Type B pancreatic cell (in vitro differentiated cells): ENCODE results near the gene COG1. TPM values are rescaled to one million over a fixed set of nuclear protein-coding genes. Genes with fewer than 3 reads are reported as not detected.

ENCODE experiments used
- DNase-seq: peaks from one replicate; pipeline ENCODE4 v3.0.0; 2021; ENCODE audit warnings: mixed read lengths; ENCODE audit not compliant: unreplicated experiment; ENCODE audit errors: extremely low spot score
- H3K27ac Mint-ChIP-seq: 2 replicates; pipeline ENCODE4 v1.8.0; 2021; ENCODE audit warnings: mild to moderate bottlenecking, mixed read lengths
- H3K27me3 Mint-ChIP-seq: 2 replicates; pipeline ENCODE4 v1.8.0; 2021; ENCODE audit warnings: mixed read lengths
- H3K36me3 Mint-ChIP-seq: 2 replicates; pipeline ENCODE4 v1.8.0; 2021; ENCODE audit warnings: mixed read lengths
- H3K4me1 Mint-ChIP-seq: one replicate; pipeline ENCODE4 v1.8.0; 2021; ENCODE audit warnings: mixed read lengths; ENCODE audit not compliant: unreplicated experiment
- H3K4me3 Mint-ChIP-seq: 2 replicates; pipeline ENCODE4 v1.8.0; 2021; ENCODE audit warnings: mild to moderate bottlenecking, mixed read lengths
- H3K9me3 Mint-ChIP-seq: 2 replicates; pipeline ENCODE4 v1.8.0; 2021; ENCODE audit warnings: mixed read lengths
- total RNA-seq: library from RNA; stranded (reverse); gene quantifications from 2 replicates; pipeline ENCODE4 v1.2.1, GENCODE V29; 2021; ENCODE audit warnings: low replicate concordance
- TF ChIP-seq, protein P1 (sequence below): fragments of 200-600 bp; sonication (generic); conservative IDR thresholded peaks from 2 replicates; pipeline ENCODE4 v1.5.0; 2021; ENCODE audit warnings: antibody characterized with exemption, mild to moderate bottlenecking

COG1 gene
- total RNA-seq, 1 donor from 2014 or later: 36.5 TPM

DNA sequence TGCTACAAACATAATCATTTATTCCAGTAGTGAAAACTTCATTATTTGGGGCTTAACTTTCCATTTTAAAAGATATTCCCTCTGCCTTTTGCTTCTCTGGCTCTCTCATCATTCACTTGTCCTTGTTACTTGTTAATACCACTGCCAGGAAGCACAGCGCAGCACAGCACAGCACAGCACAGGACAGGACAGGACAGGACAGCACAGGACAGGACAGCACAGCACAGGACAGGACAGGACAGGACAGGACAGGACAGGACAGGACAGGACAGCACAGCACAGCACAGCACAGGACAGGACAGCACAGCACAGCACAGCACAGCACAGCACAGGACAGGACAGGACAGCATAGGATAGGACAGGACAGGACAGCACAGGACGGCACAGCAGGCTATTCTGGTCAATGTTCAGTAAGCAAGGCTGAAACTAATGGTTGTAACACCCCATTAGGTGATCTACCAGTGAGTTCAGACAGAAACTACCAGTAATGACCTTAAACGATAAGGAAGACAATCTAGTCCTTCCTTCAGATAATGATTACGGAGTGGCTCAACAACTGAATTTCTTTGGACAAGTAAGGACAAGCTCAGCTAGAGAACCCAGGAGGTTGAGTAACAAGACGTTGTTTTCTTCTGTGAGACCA, 31.9 kb downstream of the COG1 start:
- no peak for DNase-seq
- H3K4me3 Mint-ChIP-seq: no peak overlapping the region
- no peaks in the 10 kb centered on the region for H3K27me3 Mint-ChIP-seq
- peaks cover 25% of the 10 kb centered on the region for H3K4me1 Mint-ChIP-seq
- no peak overlapping the region for H3K27ac Mint-ChIP-seq
- TF ChIP-seq, protein P1, sequence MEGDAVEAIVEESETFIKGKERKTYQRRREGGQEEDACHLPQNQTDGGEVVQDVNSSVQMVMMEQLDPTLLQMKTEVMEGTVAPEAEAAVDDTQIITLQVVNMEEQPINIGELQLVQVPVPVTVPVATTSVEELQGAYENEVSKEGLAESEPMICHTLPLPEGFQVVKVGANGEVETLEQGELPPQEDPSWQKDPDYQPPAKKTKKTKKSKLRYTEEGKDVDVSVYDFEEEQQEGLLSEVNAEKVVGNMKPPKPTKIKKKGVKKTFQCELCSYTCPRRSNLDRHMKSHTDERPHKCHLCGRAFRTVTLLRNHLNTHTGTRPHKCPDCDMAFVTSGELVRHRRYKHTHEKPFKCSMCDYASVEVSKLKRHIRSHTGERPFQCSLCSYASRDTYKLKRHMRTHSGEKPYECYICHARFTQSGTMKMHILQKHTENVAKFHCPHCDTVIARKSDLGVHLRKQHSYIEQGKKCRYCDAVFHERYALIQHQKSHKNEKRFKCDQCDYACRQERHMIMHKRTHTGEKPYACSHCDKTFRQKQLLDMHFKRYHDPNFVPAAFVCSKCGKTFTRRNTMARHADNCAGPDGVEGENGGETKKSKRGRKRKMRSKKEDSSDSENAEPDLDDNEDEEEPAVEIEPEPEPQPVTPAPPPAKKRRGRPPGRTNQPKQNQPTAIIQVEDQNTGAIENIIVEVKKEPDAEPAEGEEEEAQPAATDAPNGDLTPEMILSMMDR: no peak
- peaks cover 8% of the 10 kb centered on the region for H3K36me3 Mint-ChIP-seq
- no peaks in the 10 kb centered on the region for H3K9me3 Mint-ChIP-seq

DNA sequence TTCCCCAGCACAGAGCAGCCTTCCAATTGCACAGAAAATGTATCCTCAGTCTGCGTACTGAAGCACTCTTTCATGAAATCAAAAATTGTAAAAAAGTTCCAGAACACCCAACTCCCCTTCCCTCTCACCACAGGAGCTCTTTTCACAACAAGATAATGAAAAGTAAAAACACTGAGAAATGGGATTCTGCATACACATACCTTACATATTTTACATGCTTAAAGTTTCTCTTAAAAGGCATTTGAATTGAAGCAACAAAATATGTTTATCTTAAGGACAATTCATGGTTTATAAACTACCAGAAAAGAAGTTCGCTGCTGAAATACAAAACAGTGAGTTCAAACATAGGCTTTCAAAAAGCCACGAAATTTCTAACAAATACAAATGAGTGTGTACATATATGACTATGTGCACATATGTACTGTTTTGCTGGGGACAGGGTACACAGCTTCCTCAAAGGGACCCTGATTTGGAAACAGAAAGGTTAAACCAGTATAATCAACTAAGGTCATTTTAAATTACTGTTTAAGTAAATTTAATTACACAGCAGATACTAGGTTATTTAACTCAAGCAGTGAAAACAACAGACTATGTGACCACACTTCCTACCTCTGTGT, 33.8 kb downstream of the COG1 start:
- peaks cover 37% of the 10 kb centered on the region for H3K4me1 Mint-ChIP-seq
- no peaks in the 10 kb centered on the region for H3K9me3 Mint-ChIP-seq
- TF ChIP-seq, protein P1: no peak
- peak overlapping the region; percentile 5 for H3K27ac Mint-ChIP-seq
- peaks cover 8% of the 10 kb centered on the region for H3K36me3 Mint-ChIP-seq
- H3K4me3 Mint-ChIP-seq: no peak overlapping the region
- DNase-seq: no peak
- H3K27me3 Mint-ChIP-seq: no peaks in the 10 kb centered on the region

DNA sequence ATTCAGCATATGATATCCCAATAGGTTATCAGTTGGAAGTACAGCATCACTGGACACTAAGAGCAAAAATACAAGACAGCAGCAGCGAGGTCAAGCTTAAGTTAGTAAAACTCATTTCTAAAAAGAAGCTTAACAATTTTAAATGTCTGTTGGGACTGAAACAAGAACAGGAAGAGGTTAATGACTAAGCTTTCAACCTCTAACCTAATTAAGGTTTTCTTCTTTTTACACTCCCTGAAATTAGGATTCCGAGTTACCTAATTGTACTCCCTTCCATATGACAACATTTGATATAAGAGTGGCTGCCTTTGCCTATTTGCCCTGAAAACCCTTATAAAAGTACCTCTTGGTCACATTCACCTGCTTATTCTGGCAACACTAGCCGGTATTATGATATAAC, 34.5 kb downstream of the COG1 start:
- Mint-ChIP-seq H3K9me3 (no peaks in the 10 kb centered on the region), H3K27me3 (no peaks in the 10 kb centered on the region), H3K36me3 (peaks cover 8% of the 10 kb centered on the region), H3K27ac (no peak overlapping the region), H3K4me1 (peaks cover 37% of the 10 kb centered on the region), H3K4me3 (no peak overlapping the region)
- TF ChIP-seq, protein P1: no peak
- no peak for DNase-seq

DNA sequence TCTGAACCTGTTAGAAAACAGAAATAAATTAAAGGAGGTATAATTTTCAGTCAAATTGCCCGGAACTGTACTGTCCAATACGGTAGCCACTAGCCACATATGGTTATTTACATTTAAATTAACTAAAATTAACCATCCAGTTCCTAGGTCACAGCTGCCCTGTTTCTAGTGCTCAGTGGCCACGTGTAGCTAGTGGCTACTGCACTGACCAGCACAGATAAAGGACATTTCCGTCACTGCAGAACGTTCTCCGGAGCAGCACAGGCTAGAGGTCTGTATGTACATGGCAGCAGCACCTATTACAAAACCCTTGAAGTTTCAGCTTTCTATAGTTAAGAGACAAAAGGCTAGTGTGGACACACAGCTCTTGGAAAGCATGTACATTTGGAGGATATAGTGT, 35.1 kb downstream of the COG1 start:
- Mint-ChIP-seq H3K4me1 (peaks cover 38% of the 10 kb centered on the region), H3K36me3 (peaks cover 9% of the 10 kb centered on the region), H3K27me3 (no peaks in the 10 kb centered on the region), H3K27ac (no peak overlapping the region), H3K9me3 (no peaks in the 10 kb centered on the region), H3K4me3 (no peak overlapping the region)
- no peak for DNase-seq
- TF ChIP-seq, protein P1: no peak

DNA sequence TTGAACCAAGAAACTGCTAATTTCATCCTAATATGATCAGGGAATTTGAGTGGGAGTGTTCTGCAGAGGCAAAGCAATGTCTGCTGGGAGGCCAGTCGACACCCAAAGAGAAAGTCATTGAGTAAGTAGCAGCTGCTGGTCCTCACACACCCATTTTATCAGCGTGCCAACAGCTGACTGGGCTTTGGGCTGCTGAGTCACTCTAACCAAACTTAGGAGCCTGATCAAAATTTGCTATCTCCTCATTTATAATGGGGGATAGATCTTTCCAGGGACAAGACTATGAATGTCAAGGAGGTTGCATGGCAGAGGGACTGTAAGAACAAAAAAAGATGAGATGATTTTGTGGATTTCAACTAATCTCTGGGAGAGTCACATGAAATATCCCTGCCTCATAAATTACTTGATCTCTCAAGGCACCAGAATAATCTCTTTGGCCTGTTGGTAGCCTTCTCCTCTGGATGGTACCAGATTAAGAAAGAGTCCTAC, 35.9 kb downstream of the COG1 start:
- Mint-ChIP-seq H3K27ac (peak overlapping the region; percentile 62), H3K27me3 (no peaks in the 10 kb centered on the region), H3K4me1 (peaks cover 42% of the 10 kb centered on the region), H3K4me3 (peak overlapping the region; percentile 67), H3K9me3 (no peaks in the 10 kb centered on the region), H3K36me3 (peaks cover 13% of the 10 kb centered on the region)
- TF ChIP-seq, protein P1: no peak
- DNase-seq: no peak
